ENCODE data around the gene PRRC1.

The PRRC1 gene

GRCh38 chr5:127574852-127575679 is 57.6 kb downstream of the PRRC1 start:
- CTCF ChIA-PET, result interaction anchor here (1.2 to 2.0 kb wide), 4 partner anchors 11 to 25 kb away, joined by 3 to 9 read pairs (median 4); no protein-coding TSS in a partner anchor
- TF ChIP-seq CTCF (IDR thresholded peaks at IDR 0.05; ENCODE audit: control extremely low read depth, extremely low read depth, low read depth, missing control alignments), result no peak
- DNase-seq (ENCODE audit: extremely low spot score), result no peak
- POLR2A ChIA-PET, result no interaction called here

- no peak for TF ChIP-seq CTCF (IDR thresholded peaks at IDR 0.05; ENCODE audit: control extremely low read depth, extremely low read depth, low read depth, missing control alignments)
- no peak for DNase-seq (ENCODE audit: extremely low spot score)
- CTCF ChIA-PET, result interaction anchor here (1.2 kb wide), 1 partner anchor 12 kb away, joined by 3 read pairs; no protein-coding TSS in a partner anchor
- POLR2A ChIA-PET, result no interaction called here
These were observed 60.0 kb downstream of the PRRC1 start for GRCh38 chr5:127577458-127577857.

- no peak for DNase-seq (ENCODE audit: extremely low spot score)
- no peak for TF ChIP-seq CTCF (IDR thresholded peaks at IDR 0.05; ENCODE audit: control extremely low read depth, extremely low read depth, low read depth, missing control alignments)
- CTCF ChIA-PET, result interaction anchor here (1.8 to 2.7 kb wide), 2 partner anchors 9 to 11 kb away, joined by 7 to 10 read pairs; no protein-coding TSS in a partner anchor
- POLR2A ChIA-PET, result no interaction called here
These were observed 63.3 kb downstream of the PRRC1 start for GRCh38 chr5:127580731-127581130.

- DNase-seq (ENCODE audit: extremely low spot score), result no peak
- POLR2A ChIA-PET, result no interaction called here
- TF ChIP-seq CTCF (IDR thresholded peaks at IDR 0.05; ENCODE audit: control extremely low read depth, extremely low read depth, low read depth, missing control alignments), result no peak
- CTCF ChIA-PET, result no interaction called here
These were observed 64.0 kb downstream of the PRRC1 start for GRCh38 chr5:127581450-127581849.

GRCh38 chr5:127582773-127583370 is 65.4 kb downstream of the PRRC1 start:
- ChIA-PET CTCF (interaction anchor here (7.1 kb wide), 1 partner anchor 12 kb away, joined by 47 read pairs; no protein-coding TSS in a partner anchor), POLR2A (no interaction called here)
- DNase-seq (ENCODE audit: extremely low spot score), result no peak
- no peak for TF ChIP-seq CTCF (IDR thresholded peaks at IDR 0.05; ENCODE audit: control extremely low read depth, extremely low read depth, low read depth, missing control alignments)

- ChIA-PET POLR2A (no interaction called here), CTCF (interaction anchor here (7.1 kb wide), 1 partner anchor 13 kb away, joined by 47 read pairs; no protein-coding TSS in a partner anchor)
- DNase-seq (ENCODE audit: extremely low spot score), result no peak
- no peak for TF ChIP-seq CTCF (IDR thresholded peaks at IDR 0.05; ENCODE audit: control extremely low read depth, extremely low read depth, low read depth, missing control alignments)
These were observed 66.4 kb downstream of the PRRC1 start for GRCh38 chr5:127583866-127584265.
